MM.1S (cell line): Measurements from ENCODE around the gene RAI1.

Source experiments
- DNase-seq: peaks from one replicate; pipeline ENCODE4 v3.0.0-alpha.2; 2015
- H2AFZ ChIP-seq: fragments of 300-600 bp; sonication (generic); 2 replicates; pipeline ENCODE4 v1.6.0; 2016; ENCODE audit warnings: antibody characterized with exemption, low read length
- H3F3A ChIP-seq: fragments of 300-600 bp; sonication (generic); 2 replicates; pipeline ENCODE4 v1.6.1; 2016; ENCODE audit warnings: mild to moderate bottlenecking, antibody characterized with exemption, low read length, moderate library complexity, mixed read lengths; ENCODE audit not compliant: insufficient read depth
- H3K27ac ChIP-seq: fragments of 300-600 bp; sonication (generic); 2 replicates; pipeline ENCODE4 v1.5.1; 2016; ENCODE audit warnings: mild to moderate bottlenecking, low read length
- H3K27me3 ChIP-seq: fragments of 300-600 bp; sonication (generic); replicated peaks from 2 replicates; pipeline ENCODE4 v1.6.0; 2016; ENCODE audit warnings: low read length; ENCODE audit not compliant: insufficient read depth
- H3K36me3 ChIP-seq: fragments of 300-600 bp; sonication (generic); replicated peaks from 2 replicates; pipeline ENCODE4 v1.6.1; 2016; ENCODE audit warnings: mild to moderate bottlenecking, low read length, mixed read lengths; ENCODE audit not compliant: insufficient read depth
- H3K4me1 ChIP-seq: fragments of 300-600 bp; sonication (generic); 2 replicates; pipeline ENCODE4 v1.6.1; 2016; ENCODE audit warnings: low read length, mixed read lengths
- H3K4me2 ChIP-seq: fragments of 300-600 bp; sonication (generic); 2 replicates; pipeline ENCODE4 v1.6.0; 2016; ENCODE audit warnings: low read depth, low read length
- H3K4me3 ChIP-seq: fragments of 300-600 bp; sonication (generic); 2 replicates; pipeline ENCODE4 v1.5.1; 2016; ENCODE audit warnings: low read length, mixed read lengths
- H3K79me2 ChIP-seq: fragments of 300-600 bp; sonication (generic); 2 replicates; pipeline ENCODE4 v1.6.1; 2016; ENCODE audit warnings: mixed run types, low read length, mixed read lengths
- H3K9ac ChIP-seq: fragments of 300-600 bp; sonication (generic); 2 replicates; pipeline ENCODE4 v1.6.1; 2016; ENCODE audit warnings: low read length, mixed read lengths
- H3K9me2 ChIP-seq: fragments of 300-600 bp; sonication (generic); replicated peaks from 2 replicates; pipeline ENCODE4 v1.6.1; 2016; ENCODE audit warnings: mild to moderate bottlenecking, low read length, mixed read lengths; ENCODE audit not compliant: insufficient read depth
- H3K9me3 ChIP-seq: fragments of 300-600 bp; sonication (generic); replicated peaks from 2 replicates; pipeline ENCODE4 v1.6.1; 2016; ENCODE audit warnings: mild to moderate bottlenecking, low read length, mixed read lengths; ENCODE audit not compliant: insufficient read depth
- H4K20me1 ChIP-seq: fragments of 300-600 bp; sonication (generic); 2 replicates; pipeline ENCODE4 v1.6.1; 2016; ENCODE audit warnings: mild to moderate bottlenecking, low read length, moderate library complexity, mixed read lengths; ENCODE audit not compliant: insufficient read depth
- EZH2 ChIP-seq: fragments of 300-600 bp; sonication (generic); optimal IDR thresholded peaks from 2 replicates; pipeline ENCODE3; 2017; ENCODE audit warnings: low read depth, mild to moderate bottlenecking, antibody characterized with exemption, low read length, mixed read lengths
- EZH2phosphoT487 ChIP-seq: fragments of 300-600 bp; sonication (generic); IDR thresholded peaks from 2 replicates; pipeline ENCODE4 v1.6.1; 2018; ENCODE audit warnings: antibody characterized with exemption, low read length
- TF ChIP-seq, protein P1 (sequence below): fragments of 300-600 bp; sonication (generic); IDR thresholded peaks from 2 replicates; pipeline ENCODE4 v1.5.1; 2016; ENCODE audit warnings: antibody characterized with exemption, low read length, mixed read lengths

The RAI1 gene

DNA sequence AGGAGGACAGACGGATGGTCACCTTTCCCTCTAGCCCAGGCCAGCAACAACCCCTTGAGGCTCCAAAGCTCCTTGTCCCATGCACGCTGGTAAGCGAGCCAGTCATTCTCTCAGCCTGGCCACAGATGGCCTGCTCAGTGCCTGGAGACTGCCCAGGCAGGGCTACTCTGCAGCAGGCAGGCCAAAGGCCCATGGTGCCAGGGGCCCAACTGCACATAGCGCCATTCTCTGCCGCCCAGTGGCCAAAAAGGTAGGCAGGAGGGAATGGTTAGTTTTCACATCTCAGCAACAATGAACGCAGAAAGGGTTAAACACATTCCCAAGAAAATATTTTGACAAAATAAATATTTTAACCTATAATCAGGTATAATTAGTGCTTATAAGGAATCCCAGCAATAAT, 163.2 kb downstream of the RAI1 start:
- no peak for DNase-seq
- no peak overlapping the region for H3K27ac ChIP-seq

DNA sequence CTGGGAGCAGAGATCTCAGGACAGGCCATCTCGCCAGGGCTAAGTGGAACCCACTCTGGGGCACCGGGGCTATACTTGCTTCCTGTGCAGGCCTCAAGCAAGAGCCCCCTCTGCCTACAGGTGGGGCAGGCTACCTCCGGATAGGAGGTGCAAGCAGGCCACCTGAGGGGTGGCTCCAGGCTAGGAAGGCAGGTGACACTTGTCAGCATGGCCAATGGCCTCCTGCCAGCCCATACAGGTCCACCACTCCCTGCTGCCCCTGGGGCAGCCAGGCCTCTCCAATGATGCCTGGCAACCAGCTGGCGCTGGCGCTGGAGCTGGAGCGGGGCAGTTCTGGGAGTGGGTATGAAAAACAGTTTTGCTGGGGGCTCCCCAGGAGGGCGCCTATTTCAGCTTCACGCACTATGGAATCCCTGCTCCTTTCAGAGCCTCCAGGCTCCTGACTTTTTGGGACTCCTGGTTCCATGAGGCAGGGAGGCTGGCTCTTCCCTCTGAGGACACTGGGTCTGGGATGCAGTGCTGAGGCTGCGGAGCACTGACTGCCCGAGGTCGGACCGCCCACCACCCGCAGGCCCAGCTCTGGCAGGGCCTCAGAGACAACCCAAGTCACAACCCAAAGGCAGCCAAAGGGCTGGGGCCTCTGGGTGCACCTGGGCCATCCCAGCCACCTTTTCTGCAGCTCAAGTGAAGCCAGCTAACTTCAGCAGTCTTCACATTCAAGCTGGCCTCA, 164.0 kb downstream of the RAI1 start:
- peaks cover 10% of the 10 kb centered on the region for H3F3A ChIP-seq
- no peaks in the 10 kb centered on the region for H3K79me2 ChIP-seq
- no peak overlapping the region for H3K9ac ChIP-seq
- H3K4me3 ChIP-seq, result no peak overlapping the region
- H3K4me1 ChIP-seq, result peaks cover 8% of the 10 kb centered on the region; the same call in 1 of the 2 replicates
- H2AFZ ChIP-seq, result no peak overlapping the region
- H3K36me3 ChIP-seq, result no peaks in the 10 kb centered on the region
- no peaks in the 10 kb centered on the region for H3K9me2 ChIP-seq
- no peaks in the 10 kb centered on the region for H3K9me3 ChIP-seq
- no peak overlapping the region for H3K27ac ChIP-seq
- H3K27me3 ChIP-seq, result no peaks in the 10 kb centered on the region
- H4K20me1 ChIP-seq, result no peaks in the 10 kb centered on the region
- no peak for DNase-seq
- TF ChIP-seq EZH2, result no peak
- TF ChIP-seq, protein P1, sequence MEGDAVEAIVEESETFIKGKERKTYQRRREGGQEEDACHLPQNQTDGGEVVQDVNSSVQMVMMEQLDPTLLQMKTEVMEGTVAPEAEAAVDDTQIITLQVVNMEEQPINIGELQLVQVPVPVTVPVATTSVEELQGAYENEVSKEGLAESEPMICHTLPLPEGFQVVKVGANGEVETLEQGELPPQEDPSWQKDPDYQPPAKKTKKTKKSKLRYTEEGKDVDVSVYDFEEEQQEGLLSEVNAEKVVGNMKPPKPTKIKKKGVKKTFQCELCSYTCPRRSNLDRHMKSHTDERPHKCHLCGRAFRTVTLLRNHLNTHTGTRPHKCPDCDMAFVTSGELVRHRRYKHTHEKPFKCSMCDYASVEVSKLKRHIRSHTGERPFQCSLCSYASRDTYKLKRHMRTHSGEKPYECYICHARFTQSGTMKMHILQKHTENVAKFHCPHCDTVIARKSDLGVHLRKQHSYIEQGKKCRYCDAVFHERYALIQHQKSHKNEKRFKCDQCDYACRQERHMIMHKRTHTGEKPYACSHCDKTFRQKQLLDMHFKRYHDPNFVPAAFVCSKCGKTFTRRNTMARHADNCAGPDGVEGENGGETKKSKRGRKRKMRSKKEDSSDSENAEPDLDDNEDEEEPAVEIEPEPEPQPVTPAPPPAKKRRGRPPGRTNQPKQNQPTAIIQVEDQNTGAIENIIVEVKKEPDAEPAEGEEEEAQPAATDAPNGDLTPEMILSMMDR, result no peak
- no peak for TF ChIP-seq EZH2phosphoT487
- H3K4me2 ChIP-seq, result no peak overlapping the region

More for the DNA sequence above, 163.2 kb downstream of the RAI1 start:
- TF ChIP-seq EZH2 (no peak), EZH2phosphoT487 (no peak)
- TF ChIP-seq, protein P1, result no peak
- H3K4me1 ChIP-seq, result peaks cover 8% of the 10 kb centered on the region
- peaks cover 10% of the 10 kb centered on the region for H3F3A ChIP-seq
- H3K36me3 ChIP-seq, result no peaks in the 10 kb centered on the region
- no peaks in the 10 kb centered on the region for H3K9me3 ChIP-seq
- no peaks in the 10 kb centered on the region for H3K79me2 ChIP-seq
- no peak overlapping the region for H3K4me3 ChIP-seq
- no peak overlapping the region for H2AFZ ChIP-seq
- no peaks in the 10 kb centered on the region for H3K9me2 ChIP-seq
- no peaks in the 10 kb centered on the region for H3K27me3 ChIP-seq
- H4K20me1 ChIP-seq, result no peaks in the 10 kb centered on the region
- no peak overlapping the region for H3K4me2 ChIP-seq
- no peak overlapping the region for H3K9ac ChIP-seq

DNA sequence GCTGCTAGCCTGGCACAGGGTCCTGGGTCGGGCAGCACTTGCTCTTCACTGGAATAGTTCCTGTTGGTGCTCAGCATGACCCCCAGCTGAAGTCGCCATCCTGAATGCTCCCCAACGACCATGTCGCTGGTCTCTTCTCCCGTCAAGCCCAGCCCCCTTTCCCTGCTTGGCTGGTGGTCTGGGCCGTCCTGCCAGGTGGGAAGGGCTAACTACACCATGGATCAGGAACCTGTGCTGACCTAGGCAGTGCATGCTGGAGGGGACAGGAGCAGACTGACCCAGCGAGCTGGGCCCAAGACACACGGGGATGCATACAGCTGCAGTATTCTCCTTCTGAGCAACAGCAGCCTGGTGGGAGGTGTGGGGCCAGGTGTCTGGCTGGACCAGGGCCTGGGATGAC, 164.7 kb downstream of the RAI1 start:
- Histone ChIP-seq H2AFZ (no peak overlapping the region), H3K27me3 (no peaks in the 10 kb centered on the region), H3K27ac (no peak overlapping the region), H4K20me1 (no peaks in the 10 kb centered on the region), H3K36me3 (no peaks in the 10 kb centered on the region), H3F3A (peaks cover 7% of the 10 kb centered on the region), H3K79me2 (no peaks in the 10 kb centered on the region), H3K9me2 (no peaks in the 10 kb centered on the region), H3K9me3 (no peaks in the 10 kb centered on the region), H3K4me2 (no peak overlapping the region), H3K4me3 (no peak overlapping the region), H3K4me1 (peaks cover 8% of the 10 kb centered on the region; the same call in 1 of the 2 replicates), H3K9ac (no peak overlapping the region)
- TF ChIP-seq, protein P1, result no peak
- TF ChIP-seq EZH2 (no peak), EZH2phosphoT487 (no peak)
- no peak for DNase-seq
